ENCODE measurements around the gene KLHL40. TPM values are rescaled to one million over a fixed set of nuclear protein-coding genes. Genes with fewer than 3 reads are reported as not detected.

The KLHL40 gene
- polyA plus RNA-seq, 1 donor (not counting 4 experiments of a cell fraction or from before 2014, with no cell fraction given): not detected

GRCh38 chr3:42690191-42690590 is 4.9 kb downstream of the KLHL40 start:
- DNase-seq (ENCODE audit: low read depth, low spot score) (no peak), FAIRE-seq (no peak)
- Histone ChIP-seq H3K9ac (ENCODE audit: control insufficient read depth, extremely low read depth, insufficient read depth, low read length) (no peak overlapping the region), H3K4me3 (ENCODE audit: control insufficient read depth in 2 of 3, extremely low read depth in 1 of 3, insufficient read depth in 2 of 3, low read depth in 1 of 3, low read length in 3 of 3) (no peak overlapping the region), H3K9me1 (ENCODE audit: control insufficient read depth, extremely low read depth, insufficient read depth, low read length) (no peaks in the 10 kb centered on the region), H3K27ac (ENCODE audit: control insufficient read depth, insufficient read depth, low read length) (no peak overlapping the region), H2AFZ (ENCODE audit: control insufficient read depth, low read length) (no peak overlapping the region), H3K4me1 (ENCODE audit: control insufficient read depth, extremely low read depth, insufficient read depth, low read length) (no peaks in the 10 kb centered on the region), H3K36me3 (ENCODE audit: control insufficient read depth in 2 of 2, extremely low read depth in 1 of 2, insufficient read depth in 2 of 2, low read length in 2 of 2) (no peaks in the 10 kb centered on the region), H3K27me3 (ENCODE audit: control insufficient read depth, extremely low read depth, insufficient read depth, low read length) (peaks cover 19% of the 10 kb centered on the region), H3K9me3 (ENCODE audit: control insufficient read depth, low read depth, low read length) (no peaks in the 10 kb centered on the region), H3K79me2 (ENCODE audit: control insufficient read depth, insufficient read depth, low read length) (no peaks in the 10 kb centered on the region), H3K4me2 (ENCODE audit: control insufficient read depth, extremely low read depth, insufficient read depth, low read depth, low read length) (no peak overlapping the region), H4K20me1 (ENCODE audit: control insufficient read depth, extremely low read depth, insufficient read depth, low read length) (no peaks in the 10 kb centered on the region)
- TF ChIP-seq, protein P1, sequence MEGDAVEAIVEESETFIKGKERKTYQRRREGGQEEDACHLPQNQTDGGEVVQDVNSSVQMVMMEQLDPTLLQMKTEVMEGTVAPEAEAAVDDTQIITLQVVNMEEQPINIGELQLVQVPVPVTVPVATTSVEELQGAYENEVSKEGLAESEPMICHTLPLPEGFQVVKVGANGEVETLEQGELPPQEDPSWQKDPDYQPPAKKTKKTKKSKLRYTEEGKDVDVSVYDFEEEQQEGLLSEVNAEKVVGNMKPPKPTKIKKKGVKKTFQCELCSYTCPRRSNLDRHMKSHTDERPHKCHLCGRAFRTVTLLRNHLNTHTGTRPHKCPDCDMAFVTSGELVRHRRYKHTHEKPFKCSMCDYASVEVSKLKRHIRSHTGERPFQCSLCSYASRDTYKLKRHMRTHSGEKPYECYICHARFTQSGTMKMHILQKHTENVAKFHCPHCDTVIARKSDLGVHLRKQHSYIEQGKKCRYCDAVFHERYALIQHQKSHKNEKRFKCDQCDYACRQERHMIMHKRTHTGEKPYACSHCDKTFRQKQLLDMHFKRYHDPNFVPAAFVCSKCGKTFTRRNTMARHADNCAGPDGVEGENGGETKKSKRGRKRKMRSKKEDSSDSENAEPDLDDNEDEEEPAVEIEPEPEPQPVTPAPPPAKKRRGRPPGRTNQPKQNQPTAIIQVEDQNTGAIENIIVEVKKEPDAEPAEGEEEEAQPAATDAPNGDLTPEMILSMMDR (optimal IDR thresholded peaks at IDR 0.05 in 1 of 3, IDR thresholded peaks at IDR 0.05 in 1 of 3, conservative IDR thresholded peaks at IDR 0.05 in 1 of 3; ENCODE audit: extremely low read depth in 1 of 3, insufficient read depth in 2 of 3, low read length in 3 of 3): no peak
- no peak for TF ChIP-seq EZH2 (IDR thresholded peaks at IDR 0.05; ENCODE audit: low read length)
- dilution Hi-C loops (cut with MboI; ENCODE audit: extremely low pct_ligation_motif_present, low sequenced_read_pairs): no loop called here

DNA sequence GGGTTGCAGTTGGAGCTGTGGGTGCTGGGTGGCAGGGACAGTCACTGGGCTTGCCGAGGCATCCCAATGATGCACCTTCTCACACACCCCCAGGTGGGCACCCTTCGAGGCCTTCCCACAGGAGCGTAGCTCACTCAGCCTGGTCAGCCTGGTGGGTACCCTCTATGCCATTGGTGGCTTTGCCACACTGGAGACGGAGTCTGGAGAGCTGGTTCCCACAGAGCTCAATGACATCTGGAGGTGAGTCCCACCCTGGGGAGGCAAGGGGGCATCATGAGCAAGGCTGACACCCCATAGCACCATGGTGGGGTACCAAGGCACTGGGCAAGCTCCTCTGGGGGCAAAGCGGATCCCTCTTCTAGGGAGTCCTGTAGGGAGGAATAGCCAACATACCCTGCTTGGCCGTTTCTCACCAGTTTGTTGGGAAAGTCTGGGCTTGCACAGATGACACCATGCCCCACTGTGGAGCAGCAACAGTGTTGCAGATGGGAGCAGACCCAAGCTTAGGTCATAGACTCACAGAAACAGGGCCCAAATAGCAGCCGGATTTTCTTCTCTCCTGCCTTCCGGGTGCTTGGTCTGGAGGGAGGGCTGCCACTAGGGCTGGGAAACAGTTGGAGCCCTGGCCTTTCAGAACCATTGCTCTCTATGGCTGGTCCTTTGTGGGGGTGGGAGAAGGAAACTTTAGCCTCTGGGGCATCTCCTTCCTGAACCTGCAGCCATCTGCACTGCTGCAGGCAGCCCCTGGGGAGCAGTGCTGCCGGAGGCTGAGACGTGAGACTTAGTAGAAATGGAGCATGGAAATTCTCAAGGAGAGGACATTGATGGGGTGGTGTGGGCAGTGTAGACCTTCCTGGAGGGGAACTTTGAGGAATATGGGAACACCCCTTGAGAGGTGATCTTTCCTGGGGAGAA is 5.7 kb downstream of the KLHL40 start:
- no peaks in the 10 kb centered on the region for H3K9me3 ChIP-seq (ENCODE audit: control insufficient read depth, low read depth, low read length)
- no peak for FAIRE-seq
- TF ChIP-seq EZH2 (IDR thresholded peaks at IDR 0.05; ENCODE audit: low read length): no peak
- H3K36me3 ChIP-seq (ENCODE audit: control insufficient read depth in 2 of 2, extremely low read depth in 1 of 2, insufficient read depth in 2 of 2, low read length in 2 of 2): no peaks in the 10 kb centered on the region
- dilution Hi-C loops (cut with MboI; ENCODE audit: extremely low pct_ligation_motif_present, low sequenced_read_pairs): no loop called here
- no peaks in the 10 kb centered on the region for H3K4me1 ChIP-seq (ENCODE audit: control insufficient read depth, extremely low read depth, insufficient read depth, low read length)
- H3K4me3 ChIP-seq (ENCODE audit: control insufficient read depth in 2 of 3, extremely low read depth in 1 of 3, insufficient read depth in 2 of 3, low read depth in 1 of 3, low read length in 3 of 3): no peak overlapping the region
- peaks cover 11% of the 10 kb centered on the region for H3K27me3 ChIP-seq (ENCODE audit: control insufficient read depth, extremely low read depth, insufficient read depth, low read length)
- no peak overlapping the region for H2AFZ ChIP-seq (ENCODE audit: control insufficient read depth, low read length)
- H3K4me2 ChIP-seq (ENCODE audit: control insufficient read depth, extremely low read depth, insufficient read depth, low read depth, low read length): no peak overlapping the region
- H3K27ac ChIP-seq (ENCODE audit: control insufficient read depth, insufficient read depth, low read length): no peak overlapping the region
- DNase-seq (ENCODE audit: low read depth, low spot score): no peak
- no peaks in the 10 kb centered on the region for H4K20me1 ChIP-seq (ENCODE audit: control insufficient read depth, extremely low read depth, insufficient read depth, low read length)
- H3K79me2 ChIP-seq (ENCODE audit: control insufficient read depth, insufficient read depth, low read length): no peaks in the 10 kb centered on the region
- no peaks in the 10 kb centered on the region for H3K9me1 ChIP-seq (ENCODE audit: control insufficient read depth, extremely low read depth, insufficient read depth, low read length)
- no peak overlapping the region for H3K9ac ChIP-seq (ENCODE audit: control insufficient read depth, extremely low read depth, insufficient read depth, low read length)
